K562 (cell line): Measurements from ENCODE around the gene NCOA6. TPM values are rescaled to one million over a fixed set of nuclear protein-coding genes. Genes with fewer than 3 reads are reported as not detected.
A peak's percentile ranks its signal among the peaks of the same experiment; 100 is the strongest.

ENCODE experiments used
- ATAC-seq: fragments of 200-7000 bp; cut with Tn5 transposase; 3 replicates; pipeline ENCODE4 v1.9.1; 2020; ENCODE audit warnings: moderate library complexity
- BruUV-seq: library from RNA; stranded (reverse); fragments of 400-500 nt; replicated peaks from 2 replicates; lab custom pipeline; 2021; lab: Mats Ljungman, UMichigan
- CTCF ChIA-PET: fragments of 300-600 bp; formaldehyde crosslinking; extraction: SDS; loops from one replicate; lab custom pipeline; 2021; ENCODE audit warnings: low intra/inter-chr PET ratio; lab: Yijun Ruan, JAX
- POLR2A ChIA-PET: fragments of 300-600, 350-650 bp; sonication (Branson Sonifier 250); formaldehyde crosslinking; extraction: SDS; loops from one replicate; lab custom pipeline; 2021; ENCODE audit warnings: antibody characterized with exemption, inconsistent platforms; lab: Yijun Ruan, JAX
- DNase-seq, 4 experiments: peaks; one replicate each; pipeline versions ENCODE4 v3.0.0 to v3.0.0-alpha.2; 2011 to 2018; ENCODE audit warnings: low spot score in 3 of 4, mixed read lengths in 3 of 4; ENCODE audit errors: extremely low read depth in 1 of 4
- FAIRE-seq: peaks from 2 replicates; lab custom pipeline; 2011; peaks lifted over from hg19 to GRCh38; lab: Jason Lieb, UNC
- H2AFZ ChIP-seq: 2 replicates; pipeline ENCODE4 v1.6.0; 2011; ENCODE audit warnings: low read depth, low read length, control low read depth, inconsistent platforms
- H3K27ac ChIP-seq: fragments of 200-600 bp; 3 replicates; pipeline ENCODE4 v1.8.0; 2011; ENCODE audit warnings: low read depth, mild to moderate bottlenecking, control low read depth, inconsistent platforms, low read length, moderate library complexity, mixed read lengths; ENCODE audit errors: extremely low read depth
- H3K27me3 ChIP-seq, 2 experiments: fragments of 300-600 bp in 1 of 2; 2 replicates in 1 of 2; 3 replicates in 1 of 2; pipeline versions ENCODE4 v1.6.0 to v1.8.0; 2011; ENCODE audit warnings: inconsistent platforms in 2 of 2, low read length in 2 of 2, mild to moderate bottlenecking in 1 of 2, mixed read lengths in 1 of 2, moderate library complexity in 1 of 2; ENCODE audit not compliant: control insufficient read depth in 2 of 2, insufficient read depth in 2 of 2
- H3K36me3 ChIP-seq: fragments of 300-600 bp; 3 replicates; pipeline ENCODE4 v1.8.0; 2011; ENCODE audit warnings: mild to moderate bottlenecking, low read length, inconsistent platforms; ENCODE audit not compliant: control insufficient read depth, insufficient read depth
- H3K4me1 ChIP-seq, 2 experiments: fragments of 200-600 bp in 1 of 2; replicated peaks in 1 of 2; 2 replicates in 1 of 2; 3 replicates in 1 of 2; pipeline versions ENCODE4 v1.5.1 to v1.8.0; 2011; ENCODE audit warnings: inconsistent platforms in 2 of 2, low read length in 2 of 2, mild to moderate bottlenecking in 1 of 2, mixed read lengths in 1 of 2, moderate library complexity in 1 of 2; ENCODE audit not compliant: control insufficient read depth in 2 of 2, insufficient read depth in 2 of 2
- H3K4me2 ChIP-seq: 2 replicates; pipeline ENCODE4 v1.6.1; 2011; ENCODE audit warnings: low read length, control low read depth, inconsistent platforms, mixed read lengths; ENCODE audit not compliant: insufficient read depth
- H3K4me3 ChIP-seq: fragments of 200-600 bp; sonication (generic), shearing (Covaris generic); 2 replicates; pipeline ENCODE4 v1.5.1; 2016; ENCODE audit warnings: control low read depth, inconsistent platforms
- H3K79me2 ChIP-seq: fragments of 200-600 bp; 3 replicates; pipeline ENCODE4 v1.8.0; 2011; ENCODE audit warnings: low read length, inconsistent platforms; ENCODE audit not compliant: control insufficient read depth, insufficient read depth
- H3K9ac ChIP-seq, 2 experiments: 2 replicates each; pipeline versions ENCODE4 v1.6.0 to v1.6.1; 2011; ENCODE audit warnings: low read depth in 2 of 2, low read length in 2 of 2, control low read depth in 1 of 2, inconsistent platforms in 1 of 2, mild to moderate bottlenecking in 1 of 2, mixed read lengths in 1 of 2; ENCODE audit not compliant: insufficient read depth in 1 of 2
- H3K9me1 ChIP-seq: one replicate; pipeline ENCODE4 v1.6.0; 2011; ENCODE audit warnings: inconsistent platforms, mild to moderate bottlenecking, low read length, moderate library complexity; ENCODE audit not compliant: control insufficient read depth, insufficient read depth
- H3K9me3 ChIP-seq: replicated peaks from 2 replicates; pipeline ENCODE4 v1.5.1; 2011; ENCODE audit warnings: low read depth, low read length, inconsistent platforms; ENCODE audit not compliant: control insufficient read depth, insufficient read depth
- H4K20me1 ChIP-seq: replicated peaks from 2 replicates; pipeline ENCODE4 v1.6.1; 2011; ENCODE audit warnings: low read length, inconsistent platforms, mixed read lengths; ENCODE audit not compliant: control insufficient read depth, insufficient read depth
- ATF7 ChIP-seq: fragments of 450-650 bp; IDR thresholded peaks from 2 replicates; pipeline ENCODE4 v1.7.1; 2014; ENCODE audit warnings: mild to moderate bottlenecking, moderate library complexity
- BRF1 ChIP-seq: IDR thresholded peaks from 3 replicates; pipeline ENCODE4 v1.6.1; 2011; ENCODE audit warnings: borderline replicate concordance, mild to moderate bottlenecking; ENCODE audit not compliant: insufficient read length; ENCODE audit errors: extremely low read depth
- MXI1 ChIP-seq: IDR thresholded peaks from 2 replicates; pipeline ENCODE4 v1.6.1; 2011; ENCODE audit warnings: low read depth, mild to moderate bottlenecking, improper control_type of control experiment, low read length
- POLR2G ChIP-seq: fragments of 200-400 bp; formaldehyde crosslinking; IDR thresholded peaks from 2 replicates; pipeline ENCODE4 v1.6.1; 2017; ENCODE audit warnings: low read depth, mild to moderate bottlenecking, antibody characterized with exemption, low read length, moderate library complexity
- RNF2 ChIP-seq: sonication (generic); IDR thresholded peaks from 2 replicates; pipeline ENCODE4 v1.6.1; 2016
- TARDBP ChIP-seq: fragments of 450-650 bp; IDR thresholded peaks from 2 replicates; pipeline ENCODE4 v1.6.1; 2016
- TCF3 ChIP-seq: sonication (generic); formaldehyde crosslinking; IDR thresholded peaks from 2 replicates; pipeline ENCODE4 v1.4.0; 2020; ENCODE audit warnings: mild to moderate bottlenecking, missing genetic modification reagents
- ZNF133 ChIP-seq: fragments of 250-450 bp; sonication (Bioruptor Pico); IDR thresholded peaks from 2 replicates; pipeline ENCODE4 v1.4.0; 2020; ENCODE audit warnings: mild to moderate bottlenecking
- ZNF717 ChIP-seq: fragments of 250-450 bp; sonication (Bioruptor Pico); IDR thresholded peaks from 2 replicates; pipeline ENCODE4 v1.5.0; 2021
- WGBS: fragments of 100-300 bp; shearing (Covaris generic); methylation state at CpG from one replicate; pipeline ENCODE4 v1.1.6; 2016; ENCODE audit warnings: low coverage, mixed read lengths; ENCODE audit not compliant: insufficient coverage; ENCODE audit errors: missing lambda C conversion rate; 5-methylcytosine and 5-hydroxymethylcytosine counted together
- in situ Hi-C: fragments of 300-500 bp; cut with MboI; formaldehyde crosslinking; loops from 4 replicates; pipeline ENCODE4 v1.15.0; 2018; ENCODE audit warnings: inconsistent platforms, mixed read lengths
- intact Hi-C: fragments of 100-400 bp; cut with micrococcal nuclease; formaldehyde crosslinking; loops from 2 replicates; pipeline ENCODE4 v1.14.2; 2022
- polyA plus RNA-seq, 8 experiments: library from polyadenylated mRNA; depleted of rRNA in 4 of 8; stranded (reverse) in 5 of 8; unstranded in 3 of 8; fragments of >200 nt; fragmentation: Nextera tagmentation in 2 of 8; fragmentation: Illumina TruSeq in 1 of 8; extraction: Ambion mirVana in 2 of 8; extraction: Trizol in 1 of 8; gene quantifications; 2 replicates each; pipeline versions ENCODE4 v1.2.1 to v1.2.3, GENCODE V29; 2011 to 2014; ENCODE audit warnings: inconsistent platforms in 1 of 8, missing spikeins in 1 of 8
- total RNA-seq, 7 experiments: library from RNA; depleted of rRNA in 6 of 7; stranded (reverse); fragments of >200 nt in 6 of 7; fragmentation: Illumina TruSeq in 2 of 7; extraction: Trizol in 2 of 7; gene quantifications; 2 replicates each; pipeline versions ENCODE4 v1.2.1 to v1.2.3, GENCODE V29; 2011 to 2021; ENCODE audit warnings: low replicate concordance in 1 of 7

Gene NCOA6
- total and polyA plus RNA-seq, 9 of the 15 experiments (the other 6 are each of a cell fraction or from before 2014, with no cell fraction given) = 6.1 to 25.0 (median 9.5) TPM

DNA sequence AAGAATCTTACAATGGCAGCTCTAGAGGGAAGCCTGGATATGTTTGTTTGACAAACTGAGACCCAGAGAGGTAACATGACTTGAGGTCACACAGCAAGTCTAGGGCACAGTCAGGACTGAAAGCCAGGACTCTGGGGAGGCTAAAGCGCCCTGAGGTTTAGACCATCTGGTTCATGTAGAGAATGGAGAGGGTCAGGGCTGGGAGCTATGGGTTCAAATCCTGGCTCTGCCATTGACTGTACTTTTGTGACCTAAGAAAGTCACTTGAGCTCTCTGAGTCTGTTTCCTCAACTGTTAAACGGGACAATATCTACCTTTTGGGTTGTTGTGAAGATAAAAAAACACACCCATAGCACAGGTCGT lies 122.4 kb downstream of the NCOA6 start:
- POLR2A ChIA-PET = interaction anchor here (0.6 to 1.8 kb wide), 4 partner anchors 10 to 53 kb away, joined by 3 to 14 read pairs (median 5); no protein-coding TSS in a partner anchor
- H3K9ac ChIP-seq = peak overlapping the region in 1 of 2 experiments; percentile 60; a peak in 1 of 4 replicates
- intact Hi-C loops = no loop called here
- CTCF ChIA-PET = interaction anchor here (0.7 kb wide), 1 partner anchor 391 kb away, joined by 4 read pairs; no protein-coding TSS in a partner anchor
- no peaks in the 10 kb centered on the region for H3K79me2 ChIP-seq
- no peaks in the 10 kb centered on the region for H4K20me1 ChIP-seq
- no peaks in the 10 kb centered on the region for H3K36me3 ChIP-seq
- FAIRE-seq = no peak
- H3K9me3 ChIP-seq = no peaks in the 10 kb centered on the region
- peaks cover 16 to 19% of the 10 kb centered on the region in 2 experiments for H3K4me1 ChIP-seq
- ATAC-seq = no peak
- peak overlapping the region; percentile 92; the same call in 1 of the 2 replicates for H3K4me3 ChIP-seq
- no peak overlapping the region for H2AFZ ChIP-seq
- H3K27ac ChIP-seq = no peak overlapping the region
- peak overlapping the region; percentile 90 for H3K4me2 ChIP-seq
- no peaks in the 10 kb centered on the region for H3K9me1 ChIP-seq
- no peak for TF ChIP-seq POLR2G
- no peak for TF ChIP-seq RNF2
- TF ChIP-seq ZNF133 (CRISPR knock-in tag) = no peak
- TF ChIP-seq ZNF717 (CRISPR knock-in tag) = no peak
- no peak for TF ChIP-seq ATF7
- no peak for TF ChIP-seq TCF3
- no peak for TF ChIP-seq MXI1
- no peak for TF ChIP-seq BRF1
- TF ChIP-seq TARDBP = no peak
- TF ChIP-seq, all 486 proteins: peak for 0
- H3K27me3 ChIP-seq = no peaks in the 10 kb centered on the region
- 23% methylated on average over 3 of the region's 3 CpGs for WGBS
- no peak for DNase-seq
- in situ Hi-C loops = loop anchor here (10.0 kb wide), 2 partner anchors 168 to 388 kb away; no protein-coding TSS in a partner anchor
- no TSS peak for BruUV-seq
